ENCODE measurements around the gene C1orf232. TPM values are rescaled to one million over a fixed set of nuclear protein-coding genes. Genes with fewer than 3 reads are reported as not detected.

The C1orf232 gene
- total and polyA plus RNA-seq, 2 experiments from 2014 or later, result not detected

DNA sequence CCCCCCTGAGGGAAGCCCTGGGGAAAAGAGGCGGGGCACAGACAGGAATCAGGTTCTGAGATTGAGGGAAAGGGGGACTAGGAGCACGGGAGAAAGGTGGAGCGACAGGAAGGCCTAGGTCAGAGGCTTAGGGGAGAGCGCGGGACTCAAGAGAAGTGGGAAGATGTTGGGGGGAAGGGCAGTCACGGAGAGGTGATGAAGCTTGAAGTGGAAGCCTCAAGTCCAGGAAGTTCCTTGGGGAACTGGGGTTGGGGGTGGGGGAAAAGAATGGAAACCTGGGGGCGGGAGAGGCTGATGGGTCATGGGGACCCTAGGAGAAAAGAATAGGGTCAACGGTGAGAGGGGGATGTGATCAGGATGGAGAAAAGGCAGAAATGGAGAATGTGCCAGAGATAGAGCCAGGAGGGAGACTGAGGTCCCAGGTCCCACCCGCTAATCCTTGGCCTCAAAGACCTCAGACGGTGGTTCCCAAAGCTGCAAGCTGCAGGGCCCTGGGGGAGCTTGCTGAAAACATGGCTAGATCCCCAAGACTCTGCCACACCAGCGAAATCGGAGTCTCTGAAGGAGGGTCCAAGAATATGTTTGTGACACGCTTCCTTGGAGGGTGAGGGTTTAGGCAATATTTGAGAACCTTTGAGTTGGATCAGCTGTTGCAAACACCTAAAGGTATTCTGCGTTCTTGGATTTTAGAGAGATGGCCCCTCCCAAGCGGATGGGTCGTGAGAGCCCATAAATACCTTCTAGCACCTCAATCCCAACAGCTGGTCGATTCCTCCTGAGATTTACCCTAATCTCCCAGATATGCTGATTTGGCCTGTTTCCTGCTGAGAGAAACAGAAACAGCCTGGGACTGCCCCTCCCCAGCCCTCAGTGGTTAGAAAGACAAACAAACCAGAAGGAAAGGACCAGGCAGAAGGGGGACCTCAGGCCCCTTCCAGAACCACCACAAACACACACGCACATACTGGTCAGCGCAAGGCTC is 3.6 kb downstream of the C1orf232 start:
- WGBS, 2 experiments (ENCODE audit: low coverage in 1 of 2, low lambda C conversion rate in 2 of 2, missing lambda C conversion rate in 2 of 2), result 63 to 69% methylated on average over 16 to 19 of the region's 19 CpGs
- Histone ChIP-seq H3K9me3 (ENCODE audit: low read depth) (no peaks in the 10 kb centered on the region), H3K79me2 (ENCODE audit: insufficient read depth) (peaks cover 3% of the 10 kb centered on the region; the same call in 1 of the 2 replicates), H3K27ac (no peak overlapping the region), H3K4me2 (ENCODE audit: unreplicated experiment) (no peak overlapping the region), H3K4me1 (ENCODE audit: insufficient read depth) (no peaks in the 10 kb centered on the region), H3K9me2 (ENCODE audit: insufficient read depth) (no peaks in the 10 kb centered on the region), H3K4me3 (no peak overlapping the region), H3F3A (ENCODE audit: insufficient read depth) (no peaks in the 10 kb centered on the region), H2AFZ (no peak overlapping the region), H3K9ac (no peak overlapping the region), H3K36me3 (ENCODE audit: low read depth) (no peaks in the 10 kb centered on the region), H4K20me1 (ENCODE audit: insufficient read depth) (no peaks in the 10 kb centered on the region), H3K27me3 (replicated peaks; ENCODE audit: insufficient read depth) (peaks cover 16% of the 10 kb centered on the region)
- no peak for DNase-seq
- in situ Hi-C loops (cut with MboI), result no loop called here
- TF ChIP-seq EZH2 (IDR thresholded peaks at IDR 0.05; ENCODE audit: insufficient read depth, poor library complexity, severe bottlenecking) (no peak), EZH2phosphoT487 (IDR thresholded peaks at IDR 0.05; ENCODE audit: insufficient read depth, low read depth) (no peak)

DNA sequence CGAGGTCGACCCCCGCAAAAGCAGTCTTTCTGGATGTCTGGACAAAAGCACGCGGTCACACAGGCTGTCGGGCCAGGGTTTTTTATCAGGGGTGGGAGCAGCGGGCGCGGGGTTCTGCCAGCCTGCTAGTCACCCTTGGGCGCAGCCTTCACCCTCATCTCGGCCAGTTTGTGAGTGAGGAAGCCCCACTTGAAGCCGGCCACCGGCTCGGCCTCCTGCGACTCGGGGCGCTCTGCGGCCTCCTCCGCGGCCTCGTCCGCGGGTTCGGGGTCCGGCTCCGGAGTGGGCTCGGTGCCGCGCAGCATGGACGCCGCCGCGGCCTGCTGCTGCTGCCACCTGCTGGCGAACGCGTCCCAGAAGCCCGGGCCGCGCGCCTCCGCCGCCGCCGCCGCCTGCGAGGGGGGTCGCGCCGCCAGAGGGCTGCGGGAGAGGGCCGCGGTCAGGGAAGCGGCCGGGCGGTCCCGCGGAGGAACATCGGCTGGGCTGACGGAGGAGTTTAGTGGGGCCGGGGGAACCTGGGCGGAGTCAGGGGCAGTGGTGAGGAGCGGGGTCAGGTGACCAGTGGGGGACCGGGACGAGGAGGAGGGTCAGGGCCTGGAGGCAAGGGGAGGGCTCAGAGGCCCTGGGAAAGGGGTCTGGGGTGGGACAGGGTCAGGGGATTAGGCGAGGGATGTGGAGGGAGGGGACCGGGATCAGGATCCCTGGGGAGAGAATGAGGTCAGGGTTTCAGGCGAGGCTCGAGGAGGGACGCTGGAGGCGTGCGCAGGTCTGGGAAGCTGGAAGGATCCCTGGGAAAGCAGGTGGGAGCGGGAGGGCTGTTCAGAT is 4.5 kb downstream of the C1orf232 start:
- peak; percentile 67 for DNase-seq
- no peaks in the 10 kb centered on the region for H3K36me3 ChIP-seq (ENCODE audit: low read depth)
- H3K79me2 ChIP-seq (ENCODE audit: insufficient read depth), result no peaks in the 10 kb centered on the region
- H4K20me1 ChIP-seq (ENCODE audit: insufficient read depth), result no peaks in the 10 kb centered on the region
- H3K9me2 ChIP-seq (ENCODE audit: insufficient read depth), result no peaks in the 10 kb centered on the region
- TF ChIP-seq EZH2 (IDR thresholded peaks at IDR 0.05; ENCODE audit: insufficient read depth, poor library complexity, severe bottlenecking), result no peak
- TF ChIP-seq EZH2phosphoT487 (IDR thresholded peaks at IDR 0.05; ENCODE audit: insufficient read depth, low read depth), result no peak
- peaks cover 16% of the 10 kb centered on the region for H3K27me3 ChIP-seq (replicated peaks; ENCODE audit: insufficient read depth)
- H3K9ac ChIP-seq, result peak overlapping the region; percentile 19; the same call in 1 of the 2 replicates
- H3K4me1 ChIP-seq (ENCODE audit: insufficient read depth), result no peaks in the 10 kb centered on the region
- peak overlapping the region; percentile 77 for H3K4me2 ChIP-seq (ENCODE audit: unreplicated experiment)
- H3F3A ChIP-seq (ENCODE audit: insufficient read depth), result no peaks in the 10 kb centered on the region
- H3K4me3 ChIP-seq, result peak overlapping the region; percentile 65
- in situ Hi-C loops (cut with MboI), result no loop called here
- H2AFZ ChIP-seq, result peak overlapping the region; percentile 82
- WGBS, 2 experiments (ENCODE audit: low coverage in 1 of 2, low lambda C conversion rate in 2 of 2, missing lambda C conversion rate in 2 of 2), result 6 to 9% methylated on average over 28 to 64 of the region's 72 CpGs
- no peaks in the 10 kb centered on the region for H3K9me3 ChIP-seq (ENCODE audit: low read depth)
- H3K27ac ChIP-seq, result no peak overlapping the region

GRCh38 chr1:26163684-26164035 is 5.1 kb downstream of the C1orf232 start:
- peak overlapping the region; percentile 82 for H2AFZ ChIP-seq

GRCh38 chr1:26162220-26162709 is 6.5 kb downstream of the C1orf232 start:
- Histone ChIP-seq H3K36me3 (ENCODE audit: low read depth) (no peaks in the 10 kb centered on the region), H3K4me3 (peak overlapping the region; percentile 70), H3K9ac (no peak overlapping the region), H4K20me1 (ENCODE audit: insufficient read depth) (no peaks in the 10 kb centered on the region), H3K27ac (no peak overlapping the region), H3K9me3 (ENCODE audit: low read depth) (no peaks in the 10 kb centered on the region), H3K27me3 (replicated peaks; ENCODE audit: insufficient read depth) (peaks cover 16% of the 10 kb centered on the region), H3K79me2 (ENCODE audit: insufficient read depth) (no peaks in the 10 kb centered on the region), H3F3A (ENCODE audit: insufficient read depth) (no peaks in the 10 kb centered on the region), H2AFZ (peak overlapping the region; percentile 83), H3K9me2 (ENCODE audit: insufficient read depth) (no peaks in the 10 kb centered on the region), H3K4me1 (ENCODE audit: insufficient read depth) (no peaks in the 10 kb centered on the region), H3K4me2 (ENCODE audit: unreplicated experiment) (peak overlapping the region; percentile 97)
- DNase-seq, result no peak
- WGBS, 2 experiments (ENCODE audit: low coverage in 1 of 2, low lambda C conversion rate in 2 of 2, missing lambda C conversion rate in 2 of 2), result 23 to 24% methylated on average over 21 of the region's 21 CpGs
- no peak for TF ChIP-seq EZH2 (IDR thresholded peaks at IDR 0.05; ENCODE audit: insufficient read depth, poor library complexity, severe bottlenecking)
- TF ChIP-seq EZH2phosphoT487 (IDR thresholded peaks at IDR 0.05; ENCODE audit: insufficient read depth, low read depth), result no peak
- in situ Hi-C loops (cut with MboI), result no loop called here

More at GRCh38 chr1:26163684-26164035, 5.1 kb downstream of the C1orf232 start:
- Histone ChIP-seq H3K9ac (no peak overlapping the region), H3K4me2 (ENCODE audit: unreplicated experiment) (peak overlapping the region; percentile 77), H3K79me2 (ENCODE audit: insufficient read depth) (no peaks in the 10 kb centered on the region), H4K20me1 (ENCODE audit: insufficient read depth) (no peaks in the 10 kb centered on the region), H3K27ac (no peak overlapping the region), H3K27me3 (replicated peaks; ENCODE audit: insufficient read depth) (peaks cover 16% of the 10 kb centered on the region), H3K9me2 (ENCODE audit: insufficient read depth) (no peaks in the 10 kb centered on the region), H3K9me3 (ENCODE audit: low read depth) (no peaks in the 10 kb centered on the region), H3K36me3 (ENCODE audit: low read depth) (no peaks in the 10 kb centered on the region), H3K4me1 (ENCODE audit: insufficient read depth) (no peaks in the 10 kb centered on the region), H3K4me3 (peak overlapping the region; percentile 65), H3F3A (ENCODE audit: insufficient read depth) (no peaks in the 10 kb centered on the region)
- in situ Hi-C loops (cut with MboI), result no loop called here
- WGBS, 2 experiments (ENCODE audit: low coverage in 1 of 2, low lambda C conversion rate in 2 of 2, missing lambda C conversion rate in 2 of 2), result 32 to 37% methylated on average over 9 of the region's 9 CpGs
- TF ChIP-seq EZH2phosphoT487 (IDR thresholded peaks at IDR 0.05; ENCODE audit: insufficient read depth, low read depth) (no peak), EZH2 (IDR thresholded peaks at IDR 0.05; ENCODE audit: insufficient read depth, poor library complexity, severe bottlenecking) (no peak)
- no peak for DNase-seq
